ENCODE measurements around the gene MAML3. TPM values are rescaled to one million over a fixed set of nuclear protein-coding genes. Genes with fewer than 3 reads are reported as not detected.

The MAML3 gene
- total RNA-seq, 2 experiments from 2014 or later = 2.0 to 2.4 TPM

DNA sequence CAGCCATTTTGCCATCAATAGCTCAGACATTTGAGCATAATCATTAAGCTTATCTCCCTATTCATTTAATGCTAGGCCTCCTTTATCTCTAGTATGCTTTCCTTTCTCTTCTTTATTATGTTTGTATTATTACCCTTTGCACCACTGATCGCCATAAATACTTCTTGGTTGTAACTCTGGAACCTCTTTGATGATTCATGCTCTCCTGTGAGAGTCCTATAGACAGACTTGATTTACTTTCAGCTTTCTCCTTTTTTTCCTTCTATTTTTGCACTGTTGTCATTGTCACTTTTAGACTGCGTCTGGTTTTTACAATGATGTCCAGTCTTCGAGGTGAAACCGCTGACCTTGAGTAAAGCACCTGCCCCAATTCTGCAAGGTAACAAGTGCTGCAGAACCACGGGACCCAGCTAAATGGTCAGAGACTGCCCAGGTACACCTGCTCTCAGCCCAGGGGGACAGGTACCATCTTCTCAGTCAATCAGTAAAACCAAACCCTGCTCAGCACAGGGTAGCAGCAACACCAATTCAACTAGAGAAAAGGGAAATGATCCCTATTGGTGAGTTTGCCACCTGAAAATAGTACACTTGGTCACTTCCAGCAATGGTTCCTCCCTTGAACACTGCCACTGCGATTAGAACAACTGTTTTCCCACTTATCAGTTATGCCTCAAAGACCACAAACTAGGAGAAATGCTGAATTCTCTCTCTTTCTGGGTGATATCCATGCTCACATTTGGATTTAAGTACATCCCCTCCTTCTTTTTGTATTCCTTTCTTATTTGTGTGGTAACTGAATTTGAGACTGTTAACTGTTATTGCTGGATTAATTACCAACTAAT, 125.1 kb downstream of the MAML3 start:
- no peak for ATAC-seq
- intact Hi-C loops (cut with micrococcal nuclease) = no loop called here
- no peak overlapping the region for H3K27ac Mint-ChIP-seq
- no peak overlapping the region for H3K4me3 Mint-ChIP-seq
- TF ChIP-seq, protein P1, sequence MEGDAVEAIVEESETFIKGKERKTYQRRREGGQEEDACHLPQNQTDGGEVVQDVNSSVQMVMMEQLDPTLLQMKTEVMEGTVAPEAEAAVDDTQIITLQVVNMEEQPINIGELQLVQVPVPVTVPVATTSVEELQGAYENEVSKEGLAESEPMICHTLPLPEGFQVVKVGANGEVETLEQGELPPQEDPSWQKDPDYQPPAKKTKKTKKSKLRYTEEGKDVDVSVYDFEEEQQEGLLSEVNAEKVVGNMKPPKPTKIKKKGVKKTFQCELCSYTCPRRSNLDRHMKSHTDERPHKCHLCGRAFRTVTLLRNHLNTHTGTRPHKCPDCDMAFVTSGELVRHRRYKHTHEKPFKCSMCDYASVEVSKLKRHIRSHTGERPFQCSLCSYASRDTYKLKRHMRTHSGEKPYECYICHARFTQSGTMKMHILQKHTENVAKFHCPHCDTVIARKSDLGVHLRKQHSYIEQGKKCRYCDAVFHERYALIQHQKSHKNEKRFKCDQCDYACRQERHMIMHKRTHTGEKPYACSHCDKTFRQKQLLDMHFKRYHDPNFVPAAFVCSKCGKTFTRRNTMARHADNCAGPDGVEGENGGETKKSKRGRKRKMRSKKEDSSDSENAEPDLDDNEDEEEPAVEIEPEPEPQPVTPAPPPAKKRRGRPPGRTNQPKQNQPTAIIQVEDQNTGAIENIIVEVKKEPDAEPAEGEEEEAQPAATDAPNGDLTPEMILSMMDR (IDR thresholded peaks at IDR 0.05) = no peak
- CTCF ChIA-PET = interaction anchor here (0.8 to 1.3 kb wide), 3 partner anchors 9 to 377 kb away, joined by 3 to 4 read pairs (median 3); no protein-coding TSS in a partner anchor
- DNase-seq = no peak
- peaks cover 1% of the 10 kb centered on the region for H3K27me3 Mint-ChIP-seq
- POLR2A ChIA-PET = interaction anchor here (0.5 to 1.0 kb wide), 2 partner anchors 19 to 60 kb away, joined by 3 to 4 read pairs; no protein-coding TSS in a partner anchor
- no peaks in the 10 kb centered on the region for H3K36me3 Mint-ChIP-seq (ENCODE audit: low read depth)
- no peaks in the 10 kb centered on the region for H3K4me1 Mint-ChIP-seq (ENCODE audit: low read depth)
- H3K9me3 Mint-ChIP-seq = no peaks in the 10 kb centered on the region

- CTCF ChIA-PET = interaction anchor here (0.8 to 1.3 kb wide), 3 partner anchors 9 to 376 kb away, joined by 3 to 4 read pairs (median 3); no protein-coding TSS in a partner anchor
- ATAC-seq = no peak
These were observed 125.9 kb downstream of the MAML3 start for GRCh38 chr4:140028101-140028500.

DNA sequence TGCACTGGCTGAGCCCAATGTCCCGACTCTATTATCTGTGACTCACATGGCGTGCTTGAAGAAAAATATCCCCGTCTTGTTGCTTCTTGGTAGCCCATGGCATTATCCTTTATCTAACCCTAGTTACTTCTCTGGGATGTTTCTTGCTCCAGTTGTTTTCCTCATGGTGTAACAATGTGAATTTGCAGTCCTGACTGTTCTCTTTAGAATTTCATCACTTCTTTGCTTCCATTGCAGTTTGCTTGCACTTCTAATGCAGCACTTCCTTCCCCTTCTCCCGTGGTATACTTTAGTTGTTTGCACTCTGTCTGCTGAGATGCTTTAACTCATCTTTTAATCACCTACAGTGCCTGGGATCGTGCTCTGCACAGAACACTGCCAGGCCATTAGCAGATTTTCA, 126.9 kb downstream of the MAML3 start:
- DNase-seq (no peak), ATAC-seq (no peak)
- Mint-ChIP-seq H3K4me3 (no peak overlapping the region), H3K27ac (no peak overlapping the region), H3K4me1 (ENCODE audit: low read depth) (no peaks in the 10 kb centered on the region), H3K9me3 (no peaks in the 10 kb centered on the region), H3K36me3 (ENCODE audit: low read depth) (no peaks in the 10 kb centered on the region), H3K27me3 (peaks cover 1% of the 10 kb centered on the region)
- ChIA-PET CTCF (interaction anchor here (1.3 kb wide), 1 partner anchor 15 kb away, joined by 4 read pairs; no protein-coding TSS in a partner anchor), POLR2A (interaction anchor here (0.6 kb wide), 1 partner anchor 106 kb away, joined by 3 read pairs; no protein-coding TSS in a partner anchor)
- intact Hi-C loops (cut with micrococcal nuclease) = no loop called here
- TF ChIP-seq, protein P1 (IDR thresholded peaks at IDR 0.05) = no peak

More at GRCh38 chr4:140028101-140028500, 125.9 kb downstream of the MAML3 start:
- no peak overlapping the region for H3K27ac Mint-ChIP-seq
- POLR2A ChIA-PET = no interaction called here
- peaks cover 1% of the 10 kb centered on the region for H3K27me3 Mint-ChIP-seq
- H3K9me3 Mint-ChIP-seq = no peaks in the 10 kb centered on the region
- H3K4me1 Mint-ChIP-seq (ENCODE audit: low read depth) = no peaks in the 10 kb centered on the region
- TF ChIP-seq, protein P1 (IDR thresholded peaks at IDR 0.05) = no peak
- DNase-seq = no peak
- no peaks in the 10 kb centered on the region for H3K36me3 Mint-ChIP-seq (ENCODE audit: low read depth)
- intact Hi-C loops (cut with micrococcal nuclease) = no loop called here
- no peak overlapping the region for H3K4me3 Mint-ChIP-seq

GRCh38 chr4:140025470-140025869, 128.5 kb downstream of the MAML3 start:
- ChIA-PET POLR2A (no interaction called here), CTCF (no interaction called here)
- Mint-ChIP-seq H3K4me3 (no peak overlapping the region), H3K36me3 (ENCODE audit: low read depth) (no peaks in the 10 kb centered on the region), H3K27ac (no peak overlapping the region), H3K27me3 (peaks cover 1% of the 10 kb centered on the region), H3K4me1 (ENCODE audit: low read depth) (no peaks in the 10 kb centered on the region), H3K9me3 (no peaks in the 10 kb centered on the region)
- ATAC-seq = no peak
- no peak for DNase-seq
- intact Hi-C loops (cut with micrococcal nuclease) = no loop called here
- TF ChIP-seq, protein P1 (IDR thresholded peaks at IDR 0.05) = no peak

Data from activated CD8-positive, alpha-beta T cell treated with anti-CD3 and anti-CD28 coated beads for 36 hours (primary cell).